ENCODE measurements around the gene SPDYC.
A peak's percentile ranks its signal among the peaks of the same experiment; 100 is the strongest.

SPDYC gene

DNA sequence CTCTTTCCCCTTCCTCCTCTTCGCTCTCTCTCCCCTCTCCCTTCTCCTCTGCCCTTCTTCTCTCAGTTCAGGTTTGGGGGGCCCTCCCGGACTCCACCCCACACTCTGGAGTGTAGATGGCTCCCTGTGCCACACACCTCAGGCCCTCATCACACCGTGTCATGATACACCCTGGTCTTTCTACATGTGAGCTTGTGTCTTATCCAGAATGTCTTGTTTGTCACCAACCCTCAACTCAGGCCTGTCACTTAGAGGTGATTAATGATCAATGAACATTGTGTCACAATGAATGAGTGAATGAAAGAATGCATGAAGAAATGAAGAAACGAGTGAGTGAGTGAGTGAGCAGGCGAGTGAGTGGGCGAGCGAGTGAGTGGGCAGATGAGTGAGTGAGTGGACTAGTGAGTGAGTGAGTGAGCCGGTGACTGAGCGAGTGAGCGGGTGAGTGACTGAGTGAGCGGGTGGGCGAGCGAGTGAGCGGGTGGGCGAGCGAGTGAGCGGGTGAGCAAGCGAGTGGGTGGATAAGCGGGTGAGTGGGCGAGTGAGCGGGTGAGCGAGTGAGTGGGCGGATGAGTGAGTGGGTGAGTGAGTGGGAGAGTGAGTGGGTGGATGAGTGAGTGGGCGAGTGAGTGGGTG lies 45.5 kb downstream of the SPDYC start:
- ATAC-seq (ENCODE audit: low read depth) (no peak), DNase-seq (ENCODE audit: low spot score) (no peak)
- Histone ChIP-seq H3K36me3 (ENCODE audit: low read depth) (peaks cover 9% of the 10 kb centered on the region), H3K4me3 (ENCODE audit: severe bottlenecking) (no peak overlapping the region), H3K9me3 (ENCODE audit: severe bottlenecking) (no peaks in the 10 kb centered on the region), H3K27me3 (ENCODE audit: insufficient read depth, poor library complexity, severe bottlenecking) (no peaks in the 10 kb centered on the region), H3K4me1 (ENCODE audit: insufficient read depth, poor library complexity, severe bottlenecking) (no peaks in the 10 kb centered on the region), H3K27ac (ENCODE audit: poor library complexity, severe bottlenecking) (no peak overlapping the region)
- no peak for TF ChIP-seq CTCF (IDR thresholded peaks at IDR 0.05; ENCODE audit: poor library complexity, severe bottlenecking)

DNA sequence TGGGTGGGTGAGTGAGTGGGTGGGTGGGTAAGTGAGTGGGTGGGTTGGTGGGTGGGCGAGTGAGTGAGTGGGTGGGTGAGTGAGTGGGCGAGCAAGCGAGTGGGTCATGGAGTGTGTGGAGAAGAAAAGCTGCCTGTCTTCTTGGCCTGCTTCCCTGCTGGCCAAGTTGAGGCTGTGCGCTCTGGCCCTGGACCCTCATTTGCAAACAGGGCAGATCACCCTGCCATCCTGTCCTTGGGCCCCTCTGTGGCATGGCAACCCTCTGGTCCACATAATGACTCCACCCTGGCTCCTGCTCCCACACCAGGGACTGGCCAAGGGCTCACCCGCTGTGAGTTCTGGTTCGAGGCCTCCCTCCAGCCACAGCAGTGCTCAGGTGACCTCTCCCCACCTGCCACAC lies 46.8 kb downstream of the SPDYC start:
- H3K36me3 ChIP-seq (ENCODE audit: low read depth), result no peaks in the 10 kb centered on the region
- 0 out of 3 replicates have a peak, but pooled peaks have one; percentile 13 for ATAC-seq (ENCODE audit: low read depth)
- no peak for DNase-seq (ENCODE audit: low spot score)
- no peaks in the 10 kb centered on the region for H3K9me3 ChIP-seq (ENCODE audit: severe bottlenecking)
- no peak overlapping the region for H3K4me3 ChIP-seq (ENCODE audit: severe bottlenecking)
- H3K4me1 ChIP-seq (ENCODE audit: insufficient read depth, poor library complexity, severe bottlenecking), result no peaks in the 10 kb centered on the region
- no peak overlapping the region for H3K27ac ChIP-seq (ENCODE audit: poor library complexity, severe bottlenecking)
- no peaks in the 10 kb centered on the region for H3K27me3 ChIP-seq (ENCODE audit: insufficient read depth, poor library complexity, severe bottlenecking)
- no peak for TF ChIP-seq CTCF (IDR thresholded peaks at IDR 0.05; ENCODE audit: poor library complexity, severe bottlenecking)

- ATAC-seq (ENCODE audit: low read depth), result no peak
- no peak for TF ChIP-seq CTCF (IDR thresholded peaks at IDR 0.05; ENCODE audit: poor library complexity, severe bottlenecking)
- DNase-seq (ENCODE audit: low spot score), result no peak
- Histone ChIP-seq H3K27ac (ENCODE audit: poor library complexity, severe bottlenecking) (no peak overlapping the region), H3K4me3 (ENCODE audit: severe bottlenecking) (no peak overlapping the region), H3K36me3 (ENCODE audit: low read depth) (no peaks in the 10 kb centered on the region), H3K4me1 (ENCODE audit: insufficient read depth, poor library complexity, severe bottlenecking) (no peaks in the 10 kb centered on the region), H3K9me3 (ENCODE audit: severe bottlenecking) (no peaks in the 10 kb centered on the region), H3K27me3 (ENCODE audit: insufficient read depth, poor library complexity, severe bottlenecking) (no peaks in the 10 kb centered on the region)
Measured at GRCh38 chr11:65217441-65218423, 47.7 kb downstream of the SPDYC start.

DNA sequence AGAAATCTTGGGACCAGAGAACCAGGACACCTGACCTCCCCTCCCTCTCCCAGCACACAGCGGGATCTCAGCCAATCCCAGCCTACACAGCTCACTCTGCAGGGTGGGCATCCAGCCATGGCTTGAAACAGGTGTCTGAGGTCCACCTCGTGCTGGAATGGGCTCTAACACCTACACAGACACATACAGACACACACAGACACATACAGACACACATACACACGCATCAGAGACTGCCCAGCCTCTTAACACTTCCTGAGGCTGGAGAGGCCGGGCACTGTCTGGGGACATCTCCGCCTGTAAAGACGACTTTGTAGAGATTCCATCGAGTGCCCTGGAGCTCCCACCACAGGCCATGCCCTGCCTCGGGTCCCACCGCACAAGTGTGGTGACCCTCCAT lies 48.4 kb downstream of the SPDYC start:
- Histone ChIP-seq H3K27me3 (ENCODE audit: insufficient read depth, poor library complexity, severe bottlenecking) (no peaks in the 10 kb centered on the region), H3K36me3 (ENCODE audit: low read depth) (no peaks in the 10 kb centered on the region), H3K9me3 (ENCODE audit: severe bottlenecking) (no peaks in the 10 kb centered on the region), H3K4me3 (ENCODE audit: severe bottlenecking) (no peak overlapping the region), H3K27ac (ENCODE audit: poor library complexity, severe bottlenecking) (no peak overlapping the region), H3K4me1 (ENCODE audit: insufficient read depth, poor library complexity, severe bottlenecking) (no peaks in the 10 kb centered on the region)
- TF ChIP-seq CTCF (IDR thresholded peaks at IDR 0.05; ENCODE audit: poor library complexity, severe bottlenecking), result no peak
- DNase-seq (ENCODE audit: low spot score) (no peak), ATAC-seq (ENCODE audit: low read depth) (no peak)

GRCh38 chr11:65219930-65220213 lies 49.8 kb downstream of the SPDYC start:
- Histone ChIP-seq H3K9me3 (ENCODE audit: severe bottlenecking) (no peaks in the 10 kb centered on the region), H3K27me3 (ENCODE audit: insufficient read depth, poor library complexity, severe bottlenecking) (no peaks in the 10 kb centered on the region), H3K36me3 (ENCODE audit: low read depth) (no peaks in the 10 kb centered on the region), H3K27ac (ENCODE audit: poor library complexity, severe bottlenecking) (no peak overlapping the region), H3K4me3 (ENCODE audit: severe bottlenecking) (no peak overlapping the region), H3K4me1 (ENCODE audit: insufficient read depth, poor library complexity, severe bottlenecking) (peaks cover 2% of the 10 kb centered on the region)
- ATAC-seq (ENCODE audit: low read depth) (no peak), DNase-seq (ENCODE audit: low spot score) (no peak)
- no peak for TF ChIP-seq CTCF (IDR thresholded peaks at IDR 0.05; ENCODE audit: poor library complexity, severe bottlenecking)
